Measurements from ENCODE around the gene CELA2A. TPM values are rescaled to one million over a fixed set of nuclear protein-coding genes. Genes with fewer than 3 reads are reported as not detected.

CELA2A gene
- total and polyA plus RNA-seq, 2 donors (not counting 3 experiments of a cell fraction or from before 2014, with no cell fraction given), result not detected

GRCh38 chr1:15425521-15425920 lies 31.0 kb upstream of the CELA2A start:
- Histone ChIP-seq H3K9ac (replicated peaks; ENCODE audit: extremely low read depth, insufficient read depth, low read length) (no peak overlapping the region), H3K27me3 (ENCODE audit: control insufficient read depth in 2 of 2, insufficient read depth in 2 of 2, low read length in 2 of 2) (no peaks in the 10 kb centered on the region), H2AFZ (ENCODE audit: low read depth, low read length) (no peak overlapping the region), H3K27ac (ENCODE audit: insufficient read depth, low read depth, low read length) (no peak overlapping the region), H3K4me2 (ENCODE audit: insufficient read depth, low read length) (no peak overlapping the region), H3K9me3 (replicated peaks; ENCODE audit: control insufficient read depth, insufficient read depth, low read length) (no peaks in the 10 kb centered on the region), H3K9me1 (replicated peaks; ENCODE audit: control insufficient read depth, extremely low read depth, insufficient read depth, low read length) (no peaks in the 10 kb centered on the region), H3K4me1 (ENCODE audit: control insufficient read depth, extremely low read depth, insufficient read depth, low read length) (peaks cover 2% of the 10 kb centered on the region), H3K79me2 (ENCODE audit: control insufficient read depth, insufficient read depth, low read length) (peaks cover 39% of the 10 kb centered on the region), H4K20me1 (replicated peaks; ENCODE audit: control insufficient read depth, extremely low read depth, insufficient read depth, low read length) (no peaks in the 10 kb centered on the region), H3K36me3 (ENCODE audit: control insufficient read depth in 2 of 2, extremely low read depth in 1 of 2, insufficient read depth in 2 of 2, low read length in 2 of 2) (peaks cover 9 to 18% of the 10 kb centered on the region in 2 experiments), H3K4me3 (replicated peaks in 1 of 3; ENCODE audit: insufficient read depth in 1 of 3, low read depth in 1 of 3, low read length in 3 of 3) (no peak overlapping the region)
- CTCF ChIA-PET, result interaction anchor here (1.0 to 13.1 kb wide), 3 partner anchors 93 to 102 kb away, joined by 3 to 332 read pairs (median 6); no protein-coding TSS in a partner anchor
- dilution Hi-C loops (cut with MboI; ENCODE audit: extremely low pct_ligation_motif_present, low sequenced_read_pairs), result no loop called here
- no peak for FAIRE-seq
- TF ChIP-seq JUN (IDR thresholded peaks at IDR 0.05; ENCODE audit: borderline replicate concordance, insufficient read depth, insufficient read length, low read depth) (no peak), POLR2AphosphoS5 (IDR thresholded peaks at IDR 0.05; ENCODE audit: insufficient read depth, low read depth, low read length) (no peak), EZH2 (IDR thresholded peaks at IDR 0.05; ENCODE audit: borderline replicate concordance, low read depth, low read length, severe bottlenecking) (no peak), MYC (IDR thresholded peaks at IDR 0.05; ENCODE audit: low read depth, low read length) (no peak)
- intact Hi-C loops (cut with micrococcal nuclease), result no loop called here
- POLR2A ChIA-PET, result no interaction called here
- DNase-seq (ENCODE audit: low read depth, low spot score), result no peak
- no TSS peak for BruUV-seq (replicated peaks)

- BruUV-seq (replicated peaks), result no TSS peak
These were observed 30.6 kb upstream of the CELA2A start for GRCh38 chr1:15425958-15426357.

More at GRCh38 chr1:15425958-15426357, 30.6 kb upstream of the CELA2A start:
- H3K9me1 ChIP-seq (replicated peaks; ENCODE audit: control insufficient read depth, extremely low read depth, insufficient read depth, low read length), result no peaks in the 10 kb centered on the region
- POLR2A ChIA-PET, result no interaction called here
- no peak for DNase-seq (ENCODE audit: low read depth, low spot score)
- no peak overlapping the region for H3K9ac ChIP-seq (replicated peaks; ENCODE audit: extremely low read depth, insufficient read depth, low read length)
- no peaks in the 10 kb centered on the region for H4K20me1 ChIP-seq (replicated peaks; ENCODE audit: control insufficient read depth, extremely low read depth, insufficient read depth, low read length)
- no peaks in the 10 kb centered on the region for H3K9me3 ChIP-seq (replicated peaks; ENCODE audit: control insufficient read depth, insufficient read depth, low read length)
- no peaks in the 10 kb centered on the region for H3K4me1 ChIP-seq (ENCODE audit: control insufficient read depth, extremely low read depth, insufficient read depth, low read length)
- peaks cover 35% of the 10 kb centered on the region for H3K79me2 ChIP-seq (ENCODE audit: control insufficient read depth, insufficient read depth, low read length)
- no peak for FAIRE-seq
- peaks cover 9 to 18% of the 10 kb centered on the region in 2 experiments for H3K36me3 ChIP-seq (ENCODE audit: control insufficient read depth in 2 of 2, extremely low read depth in 1 of 2, insufficient read depth in 2 of 2, low read length in 2 of 2)
- no peak overlapping the region for H2AFZ ChIP-seq (ENCODE audit: low read depth, low read length)
- dilution Hi-C loops (cut with MboI; ENCODE audit: extremely low pct_ligation_motif_present, low sequenced_read_pairs), result no loop called here
- no peak for TF ChIP-seq GATA2 (IDR thresholded peaks at IDR 0.05; ENCODE audit: insufficient read depth, insufficient read length, low read depth, low read length)
- no peak for TF ChIP-seq POLR2A (IDR thresholded peaks at IDR 0.05; ENCODE audit: low read depth, low read length)
- TF ChIP-seq MYC (IDR thresholded peaks at IDR 0.05; ENCODE audit: low read depth, low read length), result no peak
- no peak for TF ChIP-seq MAX (IDR thresholded peaks at IDR 0.05; ENCODE audit: insufficient read depth, insufficient read length)
- no peak for TF ChIP-seq FOS (IDR thresholded peaks at IDR 0.05; ENCODE audit: borderline replicate concordance, insufficient read depth, low read length)
- TF ChIP-seq POLR2AphosphoS5 (IDR thresholded peaks at IDR 0.05; ENCODE audit: insufficient read depth, low read depth, low read length), result no peak
- TF ChIP-seq CTCF (IDR thresholded peaks at IDR 0.05; ENCODE audit: extremely low read depth in 1 of 2, insufficient read depth in 1 of 2, low read depth in 1 of 2, low read length in 2 of 2), result no peak
- no peak for TF ChIP-seq EZH2 (IDR thresholded peaks at IDR 0.05; ENCODE audit: borderline replicate concordance, low read depth, low read length, severe bottlenecking)
- TF ChIP-seq JUN (IDR thresholded peaks at IDR 0.05; ENCODE audit: borderline replicate concordance, insufficient read depth, insufficient read length, low read depth), result no peak
- intact Hi-C loops (cut with micrococcal nuclease), result no loop called here
- H3K4me3 ChIP-seq (replicated peaks in 1 of 3; ENCODE audit: insufficient read depth in 1 of 3, low read depth in 1 of 3, low read length in 3 of 3), result no peak overlapping the region
- CTCF ChIA-PET, result interaction anchor here (1.3 to 13.1 kb wide), 2 partner anchors 97 to 102 kb away, joined by 6 to 332 read pairs; no protein-coding TSS in a partner anchor
- H3K27ac ChIP-seq (ENCODE audit: insufficient read depth, low read depth, low read length), result no peak overlapping the region
- H3K27me3 ChIP-seq (ENCODE audit: control insufficient read depth in 2 of 2, insufficient read depth in 2 of 2, low read length in 2 of 2), result no peaks in the 10 kb centered on the region
- H3K4me2 ChIP-seq (ENCODE audit: insufficient read depth, low read length), result no peak overlapping the region

All from endothelial cell of umbilical vein (primary cell).